Bronchial epithelial cell (primary cell): ENCODE measurements around the gene TRPM3. TPM values are rescaled to one million over a fixed set of nuclear protein-coding genes. Genes with fewer than 3 reads are reported as not detected.
A peak's percentile ranks its signal among the peaks of the same experiment; 100 is the strongest.

Experiments used
- DNase-seq: peaks from one replicate; pipeline ENCODE4 v3.0.0-alpha.2; 2010; ENCODE audit warnings: low read depth
- FAIRE-seq: peaks from 2 replicates; lab custom pipeline; 2011; peaks lifted over from hg19 to GRCh38; lab: Jason Lieb, UNC
- H3K27me3 ChIP-seq: 2 replicates; pipeline ENCODE4 v1.5.1; 2011; ENCODE audit warnings: low read length; ENCODE audit not compliant: control insufficient read depth, insufficient read depth
- H3K36me3 ChIP-seq: 2 replicates; pipeline ENCODE4 v1.5.1; 2011; ENCODE audit warnings: low read length; ENCODE audit not compliant: control insufficient read depth, insufficient read depth
- H3K4me3 ChIP-seq: 2 replicates; pipeline ENCODE4 v1.5.1; 2011; ENCODE audit warnings: mild to moderate bottlenecking, low read depth, low read length, control low read depth
- CTCF ChIP-seq: IDR thresholded peaks from 2 replicates; pipeline ENCODE4 v1.5.1; 2011; ENCODE audit warnings: mild to moderate bottlenecking, moderate library complexity, low read length, control low read depth, inconsistent platforms; ENCODE audit not compliant: insufficient read depth, severe bottlenecking
- total RNA-seq: library from RNA; depleted of rRNA; stranded (reverse); fragments of >200 nt; gene quantifications from 2 replicates; pipeline ENCODE4 v1.2.1, GENCODE V29; 2014

Gene TRPM3
- total RNA-seq, 1 donor from 2014 or later: not detected

GRCh38 chr9:70525519-70525918 is 595.9 kb downstream of the TRPM3 start:
- no peak overlapping the region for H3K4me3 ChIP-seq
- TF ChIP-seq CTCF: no peak
- DNase-seq: peak; percentile 91
- no peak for FAIRE-seq
- H3K27me3 ChIP-seq: peaks cover 1% of the 10 kb centered on the region
- H3K36me3 ChIP-seq: no peaks in the 10 kb centered on the region

- DNase-seq: no peak
- FAIRE-seq: peak; percentile 36
- no peak overlapping the region for H3K4me3 ChIP-seq
- H3K36me3 ChIP-seq: no peaks in the 10 kb centered on the region
- peaks cover 3% of the 10 kb centered on the region for H3K27me3 ChIP-seq
- TF ChIP-seq CTCF: no peak
Measured at GRCh38 chr9:70519912-70520724, 601.3 kb downstream of the TRPM3 start.

- Histone ChIP-seq H3K27me3 (peaks cover 3% of the 10 kb centered on the region), H3K36me3 (no peaks in the 10 kb centered on the region), H3K4me3 (no peak overlapping the region)
- TF ChIP-seq CTCF: no peak
- peak; percentile 28 for FAIRE-seq
- no peak for DNase-seq
Measured at GRCh38 chr9:70517926-70518610, 603.4 kb downstream of the TRPM3 start.

GRCh38 chr9:70514273-70514672 is 607.1 kb downstream of the TRPM3 start:
- no peak for TF ChIP-seq CTCF

GRCh38 chr9:70511858-70512257 is 609.6 kb downstream of the TRPM3 start:
- no peak for FAIRE-seq
- Histone ChIP-seq H3K4me3 (no peak overlapping the region), H3K36me3 (no peaks in the 10 kb centered on the region), H3K27me3 (no peaks in the 10 kb centered on the region)
- no peak for TF ChIP-seq CTCF
- DNase-seq: no peak

More at GRCh38 chr9:70514273-70514672, 607.1 kb downstream of the TRPM3 start:
- Histone ChIP-seq H3K4me3 (no peak overlapping the region), H3K36me3 (no peaks in the 10 kb centered on the region), H3K27me3 (no peaks in the 10 kb centered on the region)
- FAIRE-seq: no peak
- DNase-seq: no peak
